CD4-positive, alpha-beta memory T cell (primary cell): Measurements from ENCODE around the gene SHD. TPM values are rescaled to one million over a fixed set of nuclear protein-coding genes. Genes with fewer than 3 reads are reported as not detected.
A peak's percentile ranks its signal among the peaks of the same experiment; 100 is the strongest.

Source experiments
- CTCF ChIA-PET: fragments of 350-600 bp; sonication (Branson Sonifier 250); formaldehyde crosslinking; loops from one replicate; lab custom pipeline; 2021; ENCODE audit warnings: inconsistent platforms; ENCODE audit not compliant: partially characterized antibody; lab: Charles Lee
- POLR2A ChIA-PET: fragments of 350-600 bp; sonication (Branson Sonifier 250); formaldehyde crosslinking; loops from one replicate; lab custom pipeline; 2021; ENCODE audit not compliant: partially characterized antibody; lab: Charles Lee
- DNase-seq, 5 donors: peaks; one replicate each; pipeline versions ENCODE4 v3.0.0 to v3.0.0-alpha.2; 2020 to 2022; ENCODE audit warnings: mixed read lengths in 1 of 5
- H3K27ac ChIP-seq: one replicate; pipeline ENCODE4 v1.7.0; 2013; ENCODE audit warnings: low read depth, low read length
- H3K27me3 ChIP-seq: 2 replicates; pipeline ENCODE4 v1.7.0; 2013; ENCODE audit warnings: mild to moderate bottlenecking, low read length, moderate library complexity; ENCODE audit not compliant: insufficient read depth
- H3K36me3 ChIP-seq: 2 replicates; pipeline ENCODE4 v1.7.0; 2013; ENCODE audit warnings: mild to moderate bottlenecking, low read length, moderate library complexity; ENCODE audit not compliant: insufficient read depth
- H3K4me1 ChIP-seq: 2 replicates; pipeline ENCODE4 v1.7.0; 2013; ENCODE audit warnings: mild to moderate bottlenecking, low read length, moderate library complexity; ENCODE audit not compliant: insufficient read depth
- H3K4me3 ChIP-seq, 2 donors: one replicate each; pipeline ENCODE4 v1.7.0; 2013; ENCODE audit warnings: low read length in 2 of 2, mild to moderate bottlenecking in 1 of 2
- H3K9me3 ChIP-seq, 2 donors: one replicate each; pipeline ENCODE4 v1.7.0; 2013; ENCODE audit warnings: low read length in 2 of 2, control low read depth in 1 of 2; ENCODE audit not compliant: control insufficient read depth in 1 of 2
- H3K27ac Mint-ChIP-seq, 7 donors: one replicate each; pipeline ENCODE4 v1.8.0; 2020 to 2021; ENCODE audit warnings: mixed read lengths in 7 of 7, mild to moderate bottlenecking in 6 of 7, inconsistent platforms in 3 of 7, moderate library complexity in 3 of 7
- H3K27me3 Mint-ChIP-seq, 2 donors: one replicate each; pipeline ENCODE4 v1.8.0; 2020 to 2021; ENCODE audit warnings: mixed read lengths in 2 of 2
- H3K36me3 Mint-ChIP-seq, 2 donors: one replicate each; pipeline ENCODE4 v1.8.0; 2020 to 2021; ENCODE audit warnings: mixed read lengths in 2 of 2, inconsistent platforms in 1 of 2, mild to moderate bottlenecking in 1 of 2
- H3K4me1 Mint-ChIP-seq, 4 donors: one replicate each; pipeline ENCODE4 v1.8.0; 2020 to 2021; ENCODE audit warnings: mixed read lengths in 4 of 4, mild to moderate bottlenecking in 1 of 4
- H3K4me3 Mint-ChIP-seq, 8 donors: one replicate each; pipeline ENCODE4 v1.8.0; 2020 to 2021; ENCODE audit warnings: mixed read lengths in 8 of 8, mild to moderate bottlenecking in 7 of 8, moderate library complexity in 6 of 8, inconsistent platforms in 3 of 8
- H3K9me3 Mint-ChIP-seq, 8 donors: one replicate each; pipeline ENCODE4 v1.8.0; 2020 to 2021; ENCODE audit warnings: mixed read lengths in 8 of 8, mild to moderate bottlenecking in 5 of 8, inconsistent platforms in 3 of 8, moderate library complexity in 1 of 8
- intact Hi-C: fragments of 100-400 bp; cut with micrococcal nuclease; formaldehyde crosslinking; loops from one replicate; pipeline ENCODE4 v1.15.1; 2023
- polyA plus RNA-seq, 2 donors: library from polyadenylated mRNA; unstranded; fragments of 300-500 nt; fragmentation: Illumina TruSeq; gene quantifications; one replicate each; pipeline ENCODE4 v1.2.3, GENCODE V29; 2021
- total RNA-seq, 2 experiments: library from RNA; stranded (reverse); gene quantifications; one replicate each; pipeline ENCODE4 v1.2.3, GENCODE V29; 2021

SHD gene
- total and polyA plus RNA-seq, 4 experiments from 2014 or later = 0.58 TPM; not detected in 3

GRCh38 chr19:4288091-4288777, 9.2 kb downstream of the SHD start:
- Histone ChIP-seq H3K4me3 (no peak overlapping the region), H3K9me3 (no peaks in the 10 kb centered on the region), H3K4me1 (no peaks in the 10 kb centered on the region), H3K27ac (no peak overlapping the region), H3K27me3 (no peaks in the 10 kb centered on the region), H3K36me3 (no peaks in the 10 kb centered on the region)
- Mint-ChIP-seq H3K27ac (peak overlapping the region in 1 of 7 donors; percentile 8), H3K9me3 (no peaks in the 10 kb centered on the region), H3K4me1 (no peaks in the 10 kb centered on the region), H3K4me3 (no peak overlapping the region), H3K36me3 (no peaks in the 10 kb centered on the region), H3K27me3 (peaks cover under 1 to 2% of the 10 kb centered on the region in 2 donors)
- ChIA-PET POLR2A (no interaction called here), CTCF (no interaction called here)
- intact Hi-C loops = no loop called here
- no peak for DNase-seq

GRCh38 chr19:4291184-4291732, 12.2 kb downstream of the SHD start:
- Histone ChIP-seq H3K9me3 (no peaks in the 10 kb centered on the region), H3K4me1 (no peaks in the 10 kb centered on the region), H3K4me3 (no peak overlapping the region), H3K27me3 (no peaks in the 10 kb centered on the region), H3K36me3 (no peaks in the 10 kb centered on the region), H3K27ac (no peak overlapping the region)
- POLR2A ChIA-PET = no interaction called here
- no peaks in the 10 kb centered on the region for H3K9me3 Mint-ChIP-seq
- no peak for DNase-seq
- no peak overlapping the region for H3K4me3 Mint-ChIP-seq
- H3K27ac Mint-ChIP-seq = no peak overlapping the region
- intact Hi-C loops = no loop called here
- no peaks in the 10 kb centered on the region for H3K36me3 Mint-ChIP-seq
- no peaks in the 10 kb centered on the region for H3K4me1 Mint-ChIP-seq
- CTCF ChIA-PET = no interaction called here
- peaks cover 0 to 2% of the 10 kb centered on the region in 2 donors for H3K27me3 Mint-ChIP-seq

GRCh38 chr19:4292515-4292914, 13.4 kb downstream of the SHD start:
- H3K4me1 ChIP-seq = no peaks in the 10 kb centered on the region
- Mint-ChIP-seq H3K27me3 (peaks cover 0 to 4% of the 10 kb centered on the region in 2 donors), H3K4me1 (no peaks in the 10 kb centered on the region), H3K36me3 (no peaks in the 10 kb centered on the region), H3K4me3 (no peak overlapping the region), H3K27ac (no peak overlapping the region), H3K9me3 (no peaks in the 10 kb centered on the region)
- no peak overlapping the region for H3K27ac ChIP-seq
- no peaks in the 10 kb centered on the region for H3K36me3 ChIP-seq
- no peaks in the 10 kb centered on the region for H3K27me3 ChIP-seq
- no peaks in the 10 kb centered on the region for H3K9me3 ChIP-seq
- intact Hi-C loops = no loop called here
- no peak overlapping the region for H3K4me3 ChIP-seq
- ChIA-PET POLR2A (no interaction called here), CTCF (no interaction called here)
- no peak for DNase-seq

- Mint-ChIP-seq H3K9me3 (no peaks in the 10 kb centered on the region), H3K4me3 (no peak overlapping the region), H3K27ac (no peak overlapping the region), H3K4me1 (peaks cover 0 to 3% (median 0%) of the 10 kb centered on the region in 4 donors), H3K36me3 (no peaks in the 10 kb centered on the region), H3K27me3 (peaks cover 0 to 2% of the 10 kb centered on the region in 2 donors)
- no peak overlapping the region for H3K27ac ChIP-seq
- H3K4me1 ChIP-seq = no peaks in the 10 kb centered on the region
- H3K4me3 ChIP-seq = no peak overlapping the region
- no peak for DNase-seq
- no peaks in the 10 kb centered on the region for H3K9me3 ChIP-seq
- H3K27me3 ChIP-seq = no peaks in the 10 kb centered on the region
- POLR2A ChIA-PET = no interaction called here
- intact Hi-C loops = no loop called here
- CTCF ChIA-PET = no interaction called here
- no peaks in the 10 kb centered on the region for H3K36me3 ChIP-seq
These were observed 15.3 kb downstream of the SHD start for GRCh38 chr19:4294389-4294788.

- Histone ChIP-seq H3K27ac (no peak overlapping the region), H3K9me3 (no peaks in the 10 kb centered on the region), H3K4me1 (no peaks in the 10 kb centered on the region), H3K27me3 (no peaks in the 10 kb centered on the region), H3K4me3 (no peak overlapping the region), H3K36me3 (no peaks in the 10 kb centered on the region)
- peaks cover 0 to 7% (median 1%) of the 10 kb centered on the region in 4 donors for H3K4me1 Mint-ChIP-seq
- ChIA-PET POLR2A (no interaction called here), CTCF (no interaction called here)
- H3K36me3 Mint-ChIP-seq = no peaks in the 10 kb centered on the region
- DNase-seq = no peak
- H3K27me3 Mint-ChIP-seq = peaks cover 0 to 2% of the 10 kb centered on the region in 2 donors
- H3K4me3 Mint-ChIP-seq = no peak overlapping the region
- no peaks in the 10 kb centered on the region for H3K9me3 Mint-ChIP-seq
- intact Hi-C loops = no loop called here
- H3K27ac Mint-ChIP-seq = no peak overlapping the region
These were observed 17.1 kb downstream of the SHD start for GRCh38 chr19:4295972-4296771.

GRCh38 chr19:4297901-4298809, 19.1 kb downstream of the SHD start:
- intact Hi-C loops = no loop called here
- Histone ChIP-seq H3K4me3 (no peak overlapping the region), H3K27me3 (no peaks in the 10 kb centered on the region), H3K36me3 (no peaks in the 10 kb centered on the region), H3K27ac (no peak overlapping the region), H3K4me1 (peaks cover 10% of the 10 kb centered on the region), H3K9me3 (no peaks in the 10 kb centered on the region)
- H3K4me1 Mint-ChIP-seq = peaks cover 10 to 22% (median 13%) of the 10 kb centered on the region in 4 donors
- no peak overlapping the region for H3K4me3 Mint-ChIP-seq
- no peaks in the 10 kb centered on the region for H3K36me3 Mint-ChIP-seq
- DNase-seq = no peak
- ChIA-PET CTCF (interaction anchor here (0.5 kb wide), 1 partner anchor 311 kb away, joined by 3 read pairs; no protein-coding TSS in a partner anchor), POLR2A (no interaction called here)
- peak overlapping the region in 1 of 7 donors; percentile 18 for H3K27ac Mint-ChIP-seq
- H3K9me3 Mint-ChIP-seq = no peaks in the 10 kb centered on the region
- peaks cover 0 to 2% of the 10 kb centered on the region in 2 donors for H3K27me3 Mint-ChIP-seq
